Subcutaneous abdominal adipose tissue (tissue), 5 donors: Measurements from ENCODE around the gene ZFAND4.
"Not testable (repeated sequence)": the region's sequence is repeated elsewhere in the genome, so short reads cannot be mapped to it uniquely, and the experiment has no call there.

Experiments used
- H3K27ac ChIP-seq: one replicate; pipeline ENCODE4 v1.7.0; 2013; ENCODE audit warnings: low read depth, mild to moderate bottlenecking, inconsistent platforms, low read length, moderate library complexity
- H3K27me3 ChIP-seq, 5 donors: one replicate each; pipeline ENCODE4 v1.7.0; 2013; ENCODE audit warnings: low read length in 5 of 5, inconsistent platforms in 1 of 5; ENCODE audit not compliant: control insufficient read depth in 5 of 5, insufficient read depth in 4 of 5
- H3K36me3 ChIP-seq, 5 donors: one replicate each; pipeline ENCODE4 v1.7.0; 2013; ENCODE audit warnings: low read length in 5 of 5; ENCODE audit not compliant: control insufficient read depth in 5 of 5, insufficient read depth in 5 of 5
- H3K4me1 ChIP-seq, 5 donors: one replicate each; pipeline ENCODE4 v1.7.0; 2013; ENCODE audit warnings: low read length in 5 of 5, mild to moderate bottlenecking in 3 of 5, moderate library complexity in 1 of 5; ENCODE audit not compliant: control insufficient read depth in 5 of 5, insufficient read depth in 5 of 5
- H3K4me3 ChIP-seq, 5 donors: one replicate each; pipeline ENCODE4 v1.7.0; 2013; ENCODE audit warnings: low read length in 5 of 5, low read depth in 1 of 5
- H3K9ac ChIP-seq, 5 donors: one replicate each; pipeline ENCODE4 v1.7.0; 2013; ENCODE audit warnings: low read length in 5 of 5, mild to moderate bottlenecking in 4 of 5, moderate library complexity in 3 of 5
- H3K9me3 ChIP-seq, 5 donors: one replicate each; pipeline ENCODE4 v1.7.0; 2013; ENCODE audit warnings: low read length in 5 of 5; ENCODE audit not compliant: control insufficient read depth in 5 of 5
- donor health status: healthy.
- donor health status: healthy.
- donor health status: healthy.
- donor health status: healthy.
- donor health status: healthy.

ZFAND4 gene

DNA sequence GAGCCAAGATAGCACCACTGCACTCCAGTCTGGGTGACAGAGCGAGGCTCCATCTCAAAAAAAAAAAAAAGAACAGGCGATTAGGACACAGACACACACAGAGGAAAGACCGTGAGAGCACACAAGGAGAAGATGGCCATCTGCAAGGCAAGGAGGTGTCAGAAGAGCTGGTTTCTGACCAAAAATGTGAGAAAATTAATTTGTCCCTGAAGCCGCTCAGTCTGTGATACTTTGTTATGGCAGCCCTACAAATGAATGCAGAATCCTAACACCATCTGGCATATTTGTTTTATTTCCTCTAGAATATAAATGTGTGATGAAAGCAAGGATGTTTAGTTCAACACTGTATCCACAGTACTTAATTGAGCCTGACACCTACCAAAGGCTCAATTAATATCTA is 69.7 kb downstream of the ZFAND4 start:
- Histone ChIP-seq H3K4me1 (peaks cover 0 to 8% (median 3%) of the 10 kb centered on the region in 5 donors), H3K9me3 (no peaks in the 10 kb centered on the region), H3K9ac (no peak overlapping the region), H3K27me3 (peaks cover 0 to 11% (median 7%) of the 10 kb centered on the region in 5 donors), H3K27ac (no peak overlapping the region), H3K36me3 (no peaks in the 10 kb centered on the region), H3K4me3 (no peak overlapping the region)

DNA sequence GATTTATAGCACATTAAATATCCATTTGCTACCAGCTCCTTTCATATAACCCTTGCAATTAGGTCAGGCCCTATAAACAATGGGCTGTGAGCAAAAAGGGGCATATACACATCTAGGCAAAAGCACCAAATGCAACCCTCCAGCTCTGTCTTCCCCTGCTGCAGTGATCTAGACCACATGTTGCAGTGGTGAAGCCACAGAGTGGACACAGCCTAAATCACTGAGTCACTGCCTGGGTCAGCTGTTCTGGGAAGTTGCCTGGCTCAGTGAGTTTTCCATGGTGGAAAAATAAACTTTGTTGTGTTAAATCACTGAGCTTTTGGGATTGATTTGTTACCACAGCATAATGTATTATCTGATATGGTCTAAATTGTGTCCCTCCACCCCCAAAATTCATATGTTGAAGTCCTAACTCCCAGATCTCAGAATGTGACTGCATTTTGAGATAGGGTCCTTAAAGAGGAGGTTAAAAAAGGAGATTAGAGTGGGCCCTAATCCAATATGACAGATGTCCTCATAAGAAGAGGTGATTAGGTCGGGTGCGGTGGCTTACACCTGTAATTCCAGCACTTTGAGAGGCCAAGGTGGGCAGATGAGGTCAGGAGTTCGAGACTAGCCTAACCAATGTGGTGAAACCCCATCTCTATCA is 70.4 kb downstream of the ZFAND4 start:
- H3K9ac ChIP-seq = no peak overlapping the region
- H3K27me3 ChIP-seq = peaks cover 0 to 11% (median 7%) of the 10 kb centered on the region in 5 donors
- H3K36me3 ChIP-seq = no peaks in the 10 kb centered on the region
- peaks cover 0 to 8% (median 3%) of the 10 kb centered on the region in 5 donors for H3K4me1 ChIP-seq
- no peak overlapping the region for H3K27ac ChIP-seq
- no peak overlapping the region for H3K4me3 ChIP-seq
- no peaks in the 10 kb centered on the region for H3K9me3 ChIP-seq

- H3K36me3 ChIP-seq, H3K27ac ChIP-seq, H3K9ac ChIP-seq, H3K4me1 ChIP-seq, H3K9me3 ChIP-seq, H3K4me3 ChIP-seq: not testable (repeated sequence)
- peaks cover 0 to 12% (median 7%) of the 10 kb centered on the region in 5 donors for H3K27me3 ChIP-seq
Measured at GRCh38 chr10:45601254-45601930, 71.2 kb downstream of the ZFAND4 start.

DNA sequence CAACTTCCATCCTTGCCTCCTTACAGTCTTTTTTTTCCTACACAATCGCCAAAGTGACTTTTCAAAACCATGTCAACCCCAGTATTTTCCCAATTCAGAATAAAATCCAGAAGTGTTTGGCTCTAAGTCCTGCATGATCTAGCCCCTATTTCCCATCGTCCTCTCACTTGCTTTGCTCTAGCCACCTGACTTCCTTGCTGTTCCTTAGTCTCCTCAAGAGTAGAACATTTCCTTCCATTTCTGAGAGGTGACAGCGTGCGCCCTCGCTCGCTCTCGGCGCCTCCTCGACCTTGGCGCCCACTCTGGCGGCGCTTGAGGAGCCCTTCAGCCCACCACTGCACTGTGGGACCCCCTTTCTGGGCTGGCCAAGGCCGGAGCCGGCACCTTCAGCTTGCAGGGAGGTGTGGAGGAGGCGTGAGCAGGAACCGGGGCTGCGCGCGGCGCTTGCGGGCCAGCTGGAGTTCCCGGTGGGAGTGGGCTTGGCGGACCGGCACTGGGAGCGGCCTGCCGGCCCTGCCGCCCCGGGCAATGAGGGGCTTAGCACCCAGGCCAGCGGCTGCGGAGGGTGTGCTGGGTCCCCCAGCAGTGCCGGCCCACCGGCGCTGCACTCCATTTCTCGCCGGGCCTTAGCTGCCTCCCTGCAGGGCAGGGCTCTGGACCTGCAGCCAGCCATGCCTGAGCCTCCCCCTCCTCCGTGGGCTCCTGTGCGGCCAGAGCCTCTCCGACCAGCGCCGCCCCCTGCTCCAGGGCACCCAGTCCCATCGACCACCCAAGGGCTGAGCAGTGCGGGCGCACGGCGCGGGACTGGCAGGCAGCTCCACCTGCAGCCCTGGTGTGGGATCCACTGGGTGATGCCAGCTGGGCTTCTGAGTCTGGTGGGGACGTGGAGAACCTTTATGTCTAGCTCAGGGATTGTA is 72.0 kb downstream of the ZFAND4 start:
- H3K27ac ChIP-seq, H3K9ac ChIP-seq, H3K9me3 ChIP-seq, H3K4me1 ChIP-seq, H3K36me3 ChIP-seq: not testable (repeated sequence)
- Histone ChIP-seq H3K27me3 (peaks cover 0 to 15% (median 7%) of the 10 kb centered on the region in 5 donors), H3K4me3 (peak overlapping the region in 1 of 5 donors; percentile 16)

DNA sequence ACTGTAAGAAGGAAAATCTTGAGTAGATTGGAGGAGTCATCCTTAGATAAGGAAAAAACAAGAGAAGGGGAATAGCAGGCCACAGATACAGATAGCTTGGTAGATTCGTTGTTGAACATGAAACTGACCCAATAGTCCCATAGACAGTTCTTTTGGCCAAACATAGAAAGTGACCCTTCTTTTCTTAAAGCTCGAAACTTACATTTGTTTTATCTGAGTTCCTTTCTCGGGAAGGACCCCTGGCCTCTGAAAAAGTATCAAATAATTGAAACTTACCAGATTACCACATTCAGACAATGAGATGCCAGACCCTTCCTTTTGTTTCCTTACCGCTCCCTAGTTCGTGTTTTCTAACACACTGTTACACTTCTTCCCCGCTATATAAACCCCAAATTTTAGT is 72.9 kb downstream of the ZFAND4 start:
- H3K27ac ChIP-seq = no peak overlapping the region
- H3K27me3 ChIP-seq = peaks cover 0 to 15% (median 7%) of the 10 kb centered on the region in 5 donors
- H3K4me3 ChIP-seq = no peak overlapping the region
- no peak overlapping the region for H3K9ac ChIP-seq
- no peaks in the 10 kb centered on the region for H3K9me3 ChIP-seq
- peaks cover 0 to 13% (median 7%) of the 10 kb centered on the region in 5 donors for H3K4me1 ChIP-seq
- no peaks in the 10 kb centered on the region for H3K36me3 ChIP-seq

DNA sequence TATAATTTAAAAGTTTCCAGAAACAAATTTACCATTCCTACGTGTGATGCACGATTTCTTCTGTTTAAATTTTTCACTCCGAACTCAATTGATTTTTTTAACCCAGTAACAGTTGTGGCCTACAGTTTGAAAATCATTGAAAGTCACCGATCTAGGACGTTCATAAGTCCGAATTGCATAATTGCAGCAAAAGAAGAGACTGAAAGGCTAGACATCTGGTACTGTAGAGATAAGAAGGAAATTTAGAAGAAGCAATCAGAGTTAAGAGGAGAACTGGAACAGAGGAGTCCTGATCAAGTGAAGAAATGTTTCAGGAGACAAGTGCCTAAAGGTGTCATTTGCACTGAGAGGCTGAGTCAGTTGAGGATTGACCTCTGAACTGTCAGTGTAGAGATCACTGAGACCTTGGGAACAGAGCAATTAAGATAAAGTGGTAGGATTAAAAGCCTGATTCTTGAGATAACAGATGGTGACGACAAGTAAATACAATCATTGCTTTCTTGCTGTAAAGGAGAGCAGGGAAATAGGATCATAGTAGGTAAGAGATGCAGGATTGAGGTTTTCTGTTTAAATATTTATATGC is 73.5 kb downstream of the ZFAND4 start:
- H3K36me3 ChIP-seq = no peaks in the 10 kb centered on the region

GRCh38 chr10:45596526-45596925 is 76.0 kb downstream of the ZFAND4 start:
- peaks cover 5 to 28% (median 26%) of the 10 kb centered on the region in 5 donors for H3K4me1 ChIP-seq
- H3K4me3 ChIP-seq = no peak overlapping the region
- no peaks in the 10 kb centered on the region for H3K36me3 ChIP-seq
- H3K9me3 ChIP-seq = no peaks in the 10 kb centered on the region
- H3K9ac ChIP-seq = no peak overlapping the region
- H3K27me3 ChIP-seq = peaks cover 0 to 15% (median 7%) of the 10 kb centered on the region in 5 donors
- H3K27ac ChIP-seq = no peak overlapping the region

More for the DNA sequence above, 73.5 kb downstream of the ZFAND4 start:
- H3K4me3 ChIP-seq = no peak overlapping the region
- H3K9me3 ChIP-seq = no peaks in the 10 kb centered on the region
- no peak overlapping the region for H3K9ac ChIP-seq
- peaks cover 0 to 14% (median 7%) of the 10 kb centered on the region in 5 donors for H3K4me1 ChIP-seq
- no peak overlapping the region for H3K27ac ChIP-seq
- peaks cover 0 to 15% (median 7%) of the 10 kb centered on the region in 5 donors for H3K27me3 ChIP-seq

GRCh38 chr10:45594276-45595157 is 78.1 kb downstream of the ZFAND4 start:
- Histone ChIP-seq H3K27ac (no peak overlapping the region), H3K4me1 (peaks cover 5 to 25% (median 22%) of the 10 kb centered on the region in 5 donors), H3K27me3 (peaks cover 0 to 8% (median 0%) of the 10 kb centered on the region in 5 donors), H3K4me3 (peak overlapping the region; percentile 74 to 96 (median 86)), H3K9me3 (peaks cover 0 to 5% (median 0%) of the 10 kb centered on the region in 5 donors), H3K36me3 (peaks cover 0 to 9% (median 4%) of the 10 kb centered on the region in 5 donors), H3K9ac (peak overlapping the region in 4 of 5 donors; percentile 79 to 83 (median 82))

GRCh38 chr10:45593938-45594275 is 78.7 kb downstream of the ZFAND4 start:
- Histone ChIP-seq H3K36me3 (peaks cover 0 to 9% (median 4%) of the 10 kb centered on the region in 5 donors), H3K9ac (peak overlapping the region in 4 of 5 donors; percentile 79 to 83 (median 82)), H3K4me3 (peak overlapping the region; percentile 74 to 96 (median 86)), H3K9me3 (peaks cover 0 to 5% (median 0%) of the 10 kb centered on the region in 5 donors), H3K27me3 (peaks cover 0 to 4% (median 0%) of the 10 kb centered on the region in 5 donors), H3K27ac (no peak overlapping the region), H3K4me1 (peaks cover 5 to 25% (median 22%) of the 10 kb centered on the region in 5 donors)
